GM10266 (cell line): ENCODE results near the gene MRPL44.

Experiments used
- DNase-seq: peaks from one replicate; pipeline ENCODE4 v3.0.0; 2012; ENCODE audit errors: extremely low spot score
- TF ChIP-seq, protein P1 (sequence below): IDR thresholded peaks from 2 replicates; pipeline ENCODE4 v1.5.1; 2012; ENCODE audit warnings: mild to moderate bottlenecking, low read depth; ENCODE audit not compliant: control insufficient read depth, insufficient read depth; ENCODE audit errors: missing control alignments

Gene MRPL44

GRCh38 chr2:224011837-224012236 lies 54.6 kb downstream of the MRPL44 start:
- TF ChIP-seq, protein P1, sequence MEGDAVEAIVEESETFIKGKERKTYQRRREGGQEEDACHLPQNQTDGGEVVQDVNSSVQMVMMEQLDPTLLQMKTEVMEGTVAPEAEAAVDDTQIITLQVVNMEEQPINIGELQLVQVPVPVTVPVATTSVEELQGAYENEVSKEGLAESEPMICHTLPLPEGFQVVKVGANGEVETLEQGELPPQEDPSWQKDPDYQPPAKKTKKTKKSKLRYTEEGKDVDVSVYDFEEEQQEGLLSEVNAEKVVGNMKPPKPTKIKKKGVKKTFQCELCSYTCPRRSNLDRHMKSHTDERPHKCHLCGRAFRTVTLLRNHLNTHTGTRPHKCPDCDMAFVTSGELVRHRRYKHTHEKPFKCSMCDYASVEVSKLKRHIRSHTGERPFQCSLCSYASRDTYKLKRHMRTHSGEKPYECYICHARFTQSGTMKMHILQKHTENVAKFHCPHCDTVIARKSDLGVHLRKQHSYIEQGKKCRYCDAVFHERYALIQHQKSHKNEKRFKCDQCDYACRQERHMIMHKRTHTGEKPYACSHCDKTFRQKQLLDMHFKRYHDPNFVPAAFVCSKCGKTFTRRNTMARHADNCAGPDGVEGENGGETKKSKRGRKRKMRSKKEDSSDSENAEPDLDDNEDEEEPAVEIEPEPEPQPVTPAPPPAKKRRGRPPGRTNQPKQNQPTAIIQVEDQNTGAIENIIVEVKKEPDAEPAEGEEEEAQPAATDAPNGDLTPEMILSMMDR, result no peak
- no peak for DNase-seq

DNA sequence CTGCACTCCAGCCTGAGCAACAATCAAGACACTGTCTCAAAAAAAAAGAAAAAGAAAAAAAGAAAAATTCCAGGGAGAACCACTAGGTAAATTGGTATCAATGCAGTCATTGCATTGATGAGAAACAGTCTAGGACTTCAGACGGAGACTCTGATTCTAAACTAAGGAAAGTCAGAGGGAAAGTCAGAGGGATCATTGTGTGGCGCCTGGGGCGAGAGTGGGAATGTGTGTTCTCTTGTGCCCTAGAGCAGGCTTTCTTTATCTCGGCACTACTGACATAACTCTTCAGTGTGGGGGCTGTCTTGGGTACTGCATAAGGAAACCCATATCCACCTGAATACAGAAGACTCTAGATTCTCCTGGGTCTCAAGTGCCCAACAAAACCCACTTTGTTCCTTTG lies 57.1 kb downstream of the MRPL44 start:
- no peak for DNase-seq
- TF ChIP-seq, protein P1, result no peak

DNA sequence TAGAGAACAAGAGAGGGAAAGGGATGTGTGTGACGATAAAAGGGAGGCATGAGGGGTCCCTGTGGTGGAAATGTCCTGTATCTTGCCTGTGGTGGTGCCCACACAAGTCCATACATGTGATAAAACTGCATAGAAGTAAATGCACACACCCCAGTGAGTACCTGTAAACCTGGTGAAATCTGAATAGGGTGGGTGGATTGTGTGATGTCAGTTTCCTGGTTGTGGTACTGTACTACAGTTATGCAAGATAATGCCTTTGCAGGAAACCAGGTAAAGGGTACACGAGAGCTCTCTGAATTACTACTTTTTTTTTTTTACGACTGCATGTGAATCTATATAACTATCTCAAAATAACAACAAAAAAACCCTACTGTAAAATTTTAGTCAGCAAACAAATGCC lies 59.7 kb downstream of the MRPL44 start:
- DNase-seq, result no peak

More for the DNA sequence above, 59.7 kb downstream of the MRPL44 start:
- TF ChIP-seq, protein P1, result no peak
